Thoracic aorta (tissue), 2 donors: ENCODE measurements around the gene TUB. TPM values are rescaled to one million over a fixed set of nuclear protein-coding genes. Genes with fewer than 3 reads are reported as not detected.

Experiments
- ATAC-seq: fragments of 150-250 bp; one replicate; pipeline ENCODE4 v1.8.0; 2017; ENCODE audit warnings: low read depth; ENCODE audit not compliant: insufficient number of reproducible peaks, low FRiP score
- DNase-seq: peaks from one replicate; pipeline ENCODE4 v3.0.0-alpha.2; 2020; ENCODE audit warnings: low spot score
- H3K27ac ChIP-seq, 2 donors: fragments of 200-600 bp; sonication (generic); 1 replicate in 1 of 2; 2 replicates in 1 of 2; pipeline ENCODE4 v1.5.1; 2016; ENCODE audit warnings: mild to moderate bottlenecking in 2 of 2, moderate library complexity in 2 of 2
- H3K27me3 ChIP-seq: fragments of 200-600 bp; sonication (generic); replicated peaks from 2 replicates; pipeline ENCODE4 v1.6.0; 2016; ENCODE audit warnings: mild to moderate bottlenecking; ENCODE audit not compliant: insufficient read depth
- H3K36me3 ChIP-seq: fragments of 200-600 bp; sonication (generic); one replicate; pipeline ENCODE4 v1.5.1; 2016
- H3K4me1 ChIP-seq, 2 donors: fragments of 200-600 bp; sonication (generic); 1 replicate in 1 of 2; 2 replicates in 1 of 2; pipeline versions ENCODE4 v1.5.1 to v1.6.0; 2016; ENCODE audit warnings: low read depth in 2 of 2, mild to moderate bottlenecking in 1 of 2; ENCODE audit not compliant: control insufficient read depth in 1 of 2
- H3K4me3 ChIP-seq: fragments of 200-600 bp; sonication (generic); 2 replicates; pipeline ENCODE4 v1.5.1; 2016; ENCODE audit warnings: mild to moderate bottlenecking
- H3K9me3 ChIP-seq: fragments of 200-600 bp; sonication (generic); 2 replicates; pipeline ENCODE4 v1.5.1; 2016
- total RNA-seq, 2 donors: library from RNA; depleted of rRNA; stranded (reverse); fragments of >200 nt; gene quantifications; one replicate each; pipeline versions ENCODE4 v1.1.0 to v1.2.3, GENCODE V29; 2016
- TF ChIP-seq, protein P1 (sequence below): fragments of 200-600 bp; sonication (generic); IDR thresholded peaks from one replicate; pipeline ENCODE4 v1.5.1; 2019; ENCODE audit warnings: antibody characterized with exemption

The TUB gene
- total RNA-seq, 2 donors from 2014 or later = 6.9 to 8.9 TPM

DNA sequence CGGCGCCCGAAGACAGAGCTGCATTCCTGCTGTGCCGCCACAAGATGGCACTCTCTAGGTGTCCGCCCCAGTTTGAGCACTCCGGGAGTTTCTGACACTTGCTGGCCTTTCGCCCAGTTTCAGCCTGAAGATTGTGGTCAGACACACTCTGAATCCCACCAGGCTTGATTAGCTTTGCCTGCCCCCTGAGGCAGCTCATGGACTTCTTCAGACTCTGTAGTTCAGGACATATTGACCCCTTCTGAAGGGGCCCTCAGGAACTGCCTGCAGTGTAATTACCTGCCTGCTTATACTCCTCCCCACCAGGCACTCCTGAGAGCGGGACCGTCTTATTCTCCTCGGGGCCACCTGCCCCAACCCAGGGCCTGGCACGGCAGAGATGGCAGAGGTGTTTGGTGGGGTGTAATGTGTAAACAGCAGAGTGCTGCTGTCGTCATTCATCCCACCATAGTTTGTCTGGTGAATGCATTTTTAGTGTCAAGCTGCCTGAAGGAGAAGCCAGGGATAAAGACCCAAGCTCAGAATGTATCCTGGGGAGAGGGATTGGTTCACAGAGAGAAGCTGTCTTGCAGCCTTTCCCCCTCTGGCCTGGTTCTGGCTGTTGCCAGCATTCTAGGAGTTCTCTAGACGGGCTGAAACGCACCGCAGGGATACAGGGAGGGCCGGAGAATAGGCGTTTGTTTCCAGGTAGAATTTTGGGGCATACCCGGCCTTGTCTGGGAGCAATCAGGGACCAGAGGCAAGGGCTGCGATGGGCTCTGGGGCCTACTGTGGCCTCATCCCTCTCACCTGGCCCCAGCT is 47.5 kb upstream of the TUB start:
- DNase-seq = peak; percentile 40
- Histone ChIP-seq H3K27me3 (no peaks in the 10 kb centered on the region), H3K4me3 (no peak overlapping the region), H3K9me3 (no peaks in the 10 kb centered on the region), H3K4me1 (no peaks in the 10 kb centered on the region), H3K36me3 (no peaks in the 10 kb centered on the region), H3K27ac (no peak overlapping the region)
- TF ChIP-seq, protein P1, sequence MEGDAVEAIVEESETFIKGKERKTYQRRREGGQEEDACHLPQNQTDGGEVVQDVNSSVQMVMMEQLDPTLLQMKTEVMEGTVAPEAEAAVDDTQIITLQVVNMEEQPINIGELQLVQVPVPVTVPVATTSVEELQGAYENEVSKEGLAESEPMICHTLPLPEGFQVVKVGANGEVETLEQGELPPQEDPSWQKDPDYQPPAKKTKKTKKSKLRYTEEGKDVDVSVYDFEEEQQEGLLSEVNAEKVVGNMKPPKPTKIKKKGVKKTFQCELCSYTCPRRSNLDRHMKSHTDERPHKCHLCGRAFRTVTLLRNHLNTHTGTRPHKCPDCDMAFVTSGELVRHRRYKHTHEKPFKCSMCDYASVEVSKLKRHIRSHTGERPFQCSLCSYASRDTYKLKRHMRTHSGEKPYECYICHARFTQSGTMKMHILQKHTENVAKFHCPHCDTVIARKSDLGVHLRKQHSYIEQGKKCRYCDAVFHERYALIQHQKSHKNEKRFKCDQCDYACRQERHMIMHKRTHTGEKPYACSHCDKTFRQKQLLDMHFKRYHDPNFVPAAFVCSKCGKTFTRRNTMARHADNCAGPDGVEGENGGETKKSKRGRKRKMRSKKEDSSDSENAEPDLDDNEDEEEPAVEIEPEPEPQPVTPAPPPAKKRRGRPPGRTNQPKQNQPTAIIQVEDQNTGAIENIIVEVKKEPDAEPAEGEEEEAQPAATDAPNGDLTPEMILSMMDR = peak; percentile 88
- peak; percentile 77 for ATAC-seq

- no peak for ATAC-seq
- no peak overlapping the region for H3K4me3 ChIP-seq
- no peak overlapping the region for H3K27ac ChIP-seq
Observed at GRCh38 chr11:8034106-8034585, 46.9 kb upstream of the TUB start.

DNA sequence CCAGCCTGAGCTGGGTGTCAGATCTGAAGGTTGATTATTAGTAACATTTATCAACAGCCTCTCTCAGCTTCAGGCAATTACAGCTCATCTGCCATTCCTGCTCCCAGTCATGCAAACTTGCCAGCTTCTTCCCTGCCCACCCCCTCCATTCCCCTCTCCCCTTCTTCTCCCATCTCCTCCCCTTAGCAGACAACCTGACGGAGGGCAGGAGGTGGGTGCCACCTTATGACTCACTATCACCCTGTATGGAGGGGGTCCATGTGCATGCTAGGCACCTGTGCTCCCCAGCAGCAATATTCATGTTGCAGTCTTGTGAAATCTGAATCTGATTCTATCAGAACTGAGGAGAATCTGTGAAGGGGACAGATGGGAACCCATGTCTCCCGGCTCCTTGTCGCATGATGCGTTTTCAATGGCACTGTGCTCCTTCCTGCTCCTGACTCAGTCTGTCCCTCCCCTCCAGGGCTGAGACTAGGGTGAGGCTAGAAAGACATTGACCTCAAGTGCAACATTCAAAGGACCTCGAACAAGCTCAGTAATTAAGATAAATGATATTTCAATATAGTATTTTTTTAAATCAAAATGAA is 46.3 kb upstream of the TUB start:
- Histone ChIP-seq H3K36me3 (no peaks in the 10 kb centered on the region), H3K4me3 (no peak overlapping the region), H3K27ac (no peak overlapping the region), H3K9me3 (no peaks in the 10 kb centered on the region), H3K4me1 (no peaks in the 10 kb centered on the region), H3K27me3 (no peaks in the 10 kb centered on the region)
- ATAC-seq = no peak
- no peak for DNase-seq
- TF ChIP-seq, protein P1 = no peak

More at GRCh38 chr11:8034106-8034585, 46.9 kb upstream of the TUB start:
- Histone ChIP-seq H3K9me3 (no peaks in the 10 kb centered on the region), H3K27me3 (no peaks in the 10 kb centered on the region), H3K4me1 (no peaks in the 10 kb centered on the region), H3K36me3 (no peaks in the 10 kb centered on the region)
- no peak for DNase-seq
- TF ChIP-seq, protein P1 = no peak

DNA sequence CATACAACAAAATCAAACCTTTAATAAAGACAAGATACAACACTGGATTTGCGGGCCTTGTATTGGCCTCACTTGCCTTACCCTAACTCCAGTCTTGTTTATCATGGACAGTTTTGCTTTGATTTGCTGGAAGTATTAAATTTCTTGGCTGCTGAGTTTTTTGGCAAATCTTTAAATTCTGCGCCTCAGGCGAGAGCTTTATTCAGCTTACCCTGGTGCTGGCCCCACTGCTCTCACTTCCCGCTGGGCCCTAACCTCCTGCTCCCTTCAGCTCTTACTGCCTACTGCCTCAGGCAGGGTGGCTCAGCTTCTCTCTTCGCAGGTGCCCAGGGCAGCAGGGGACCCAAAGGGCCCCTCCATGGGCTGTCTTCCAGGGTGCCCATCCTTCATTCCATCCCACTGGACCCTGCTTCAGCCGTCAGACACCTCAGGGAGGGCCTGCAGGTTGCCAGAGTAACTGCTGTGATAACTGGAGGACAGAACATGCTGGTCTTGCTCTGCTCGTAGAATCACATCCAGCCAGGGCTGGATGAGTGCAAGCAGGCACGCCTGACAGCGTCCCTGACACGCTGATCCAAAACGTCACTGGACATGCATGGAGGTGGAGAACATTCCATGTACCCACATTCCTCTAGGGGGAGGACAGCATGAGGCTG is 45.7 kb upstream of the TUB start:
- H3K4me1 ChIP-seq = no peaks in the 10 kb centered on the region
- DNase-seq (no peak), ATAC-seq (no peak)
- H3K4me3 ChIP-seq = no peak overlapping the region
- H3K27ac ChIP-seq = no peak overlapping the region
- H3K27me3 ChIP-seq = no peaks in the 10 kb centered on the region
- no peaks in the 10 kb centered on the region for H3K9me3 ChIP-seq
- no peaks in the 10 kb centered on the region for H3K36me3 ChIP-seq
- TF ChIP-seq, protein P1 = no peak
